Left ventricle myocardium superior (tissue), 1 donor: ENCODE measurements around the gene SMIM17. TPM values are rescaled to one million over a fixed set of nuclear protein-coding genes. Genes with fewer than 3 reads are reported as not detected.

ENCODE experiments used
- ATAC-seq: fragments of 200-7000 bp; cut with Tn5 transposase; one replicate; pipeline ENCODE4 v1.9.1; 2020; ENCODE audit warnings: mild to moderate bottlenecking, moderate library complexity
- DNase-seq: peaks from one replicate; pipeline ENCODE4 v3.0.0-alpha.2; 2020
- intact Hi-C: fragments of 100-400 bp; cut with micrococcal nuclease; formaldehyde crosslinking; loops from one replicate; pipeline ENCODE4 v1.11.0; 2022
- total RNA-seq: library from RNA; stranded (reverse); fragmentation: NEBNext Ultra II Directional; extraction: Animal tissue kit (Norgen Biotek cat#: 25700); gene quantifications from one replicate; pipeline ENCODE4 v1.2.1, GENCODE V29; 2021
- donor health status: DM: no; HTN: yes; CAD: no; lungs with severe emphysema.

Gene SMIM17
- total RNA-seq, 1 donor from 2014 or later = not detected

DNA sequence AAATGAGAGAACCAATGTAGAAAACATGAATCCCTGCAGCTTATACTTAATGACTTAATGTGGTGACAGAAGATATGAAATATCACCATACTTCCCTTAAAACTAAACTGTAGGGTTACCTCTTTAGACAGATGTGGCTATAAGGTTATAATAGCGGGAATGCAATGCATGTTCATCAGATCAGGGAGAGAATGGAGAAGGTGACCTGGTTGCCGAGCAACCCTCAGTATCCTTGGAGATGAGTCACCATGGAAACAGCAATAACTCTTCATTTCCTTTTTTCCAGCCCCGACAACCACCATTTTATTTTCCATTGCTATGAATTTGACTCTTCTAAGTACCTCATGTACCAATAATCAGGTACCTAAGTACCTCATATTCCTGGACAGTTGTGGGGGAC, 56.6 kb downstream of the SMIM17 start:
- ATAC-seq (no peak), DNase-seq (no peak)
- intact Hi-C loops = no loop called here

DNA sequence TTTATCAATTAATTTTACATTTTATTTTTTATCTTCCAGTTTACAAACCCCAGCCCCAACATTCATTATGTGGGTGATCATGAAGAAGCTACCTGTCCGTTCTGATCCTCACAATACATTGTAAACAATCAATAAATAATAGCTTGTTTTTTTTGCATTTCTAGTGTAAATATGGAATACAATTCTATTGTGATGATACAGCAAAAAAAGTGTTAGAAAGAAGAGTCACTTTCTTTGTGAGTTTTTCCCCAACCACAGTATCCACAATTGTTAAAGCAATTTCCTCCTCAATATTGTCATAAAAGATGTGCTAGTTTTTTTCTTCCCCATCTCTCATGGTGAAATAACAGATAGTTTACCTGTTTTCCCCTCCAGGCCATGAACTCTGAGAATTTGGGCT, 58.9 kb downstream of the SMIM17 start:
- ATAC-seq (no peak), DNase-seq (no peak)
- intact Hi-C loops = no loop called here

DNA sequence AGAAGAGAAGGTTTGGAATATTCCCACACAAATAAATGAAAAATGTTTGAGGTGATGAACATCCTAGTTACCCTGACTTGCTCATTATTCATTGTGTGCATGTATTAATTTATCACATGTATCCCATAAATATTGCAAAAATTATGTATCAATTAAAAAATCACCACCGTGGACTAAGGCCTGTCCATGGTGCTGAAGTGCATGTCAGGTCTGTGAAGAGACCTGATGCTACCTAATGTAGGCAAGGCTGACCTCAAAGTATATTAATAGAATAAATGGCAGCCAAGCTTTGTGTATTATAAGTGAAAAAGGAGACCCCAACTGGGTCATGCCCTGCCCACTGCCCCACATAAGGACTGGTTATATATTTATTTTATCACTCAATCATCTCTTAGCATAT, 63.0 kb downstream of the SMIM17 start:
- ATAC-seq (no peak), DNase-seq (no peak)
- intact Hi-C loops = no loop called here

Other genes starting within 250 kb of the SMIM17 start
- 5.5 TPM for gene ZNF582, start 249.6 kb upstream of the SMIM17 start, total RNA-seq
- gene ZNF583, start 238.8 kb upstream of the SMIM17 start, total RNA-seq = 5.3 TPM
- gene ZNF667, start 165.8 kb upstream of the SMIM17 start, total RNA-seq = 5.6 TPM
- gene ZNF471, start 135.3 kb upstream of the SMIM17 start, total RNA-seq = 7.6 TPM
- gene ZFP28, start 104.2 kb upstream of the SMIM17 start, total RNA-seq = 4.9 TPM
- 4.2 TPM for gene ZNF470, start 75.7 kb upstream of the SMIM17 start, total RNA-seq
- gene ZNF71, start 47.9 kb upstream of the SMIM17 start, total RNA-seq = 6.6 TPM
- gene ZNF835, start 28.6 kb downstream of the SMIM17 start, total RNA-seq = 6.3 TPM
- gene PEG3, start 197.6 kb downstream of the SMIM17 start, total RNA-seq = 7.5 TPM
- gene ZIM2, start 197.6 kb downstream of the SMIM17 start, total RNA-seq = not detected